Cardiac muscle cell (in vitro differentiated cells and primary cell): ENCODE data around the gene KCNMA1. TPM values are rescaled to one million over a fixed set of nuclear protein-coding genes. Genes with fewer than 3 reads are reported as not detected.

Experiments
- DNase-seq, 2 donors: peaks; one replicate each; pipeline versions ENCODE4 v3.0.0 to v3.0.0-alpha.2; 2010 to 2017; ENCODE audit warnings: low read depth in 1 of 2, low spot score in 1 of 2
- H3K27ac ChIP-seq: fragments of 200-600 bp; sonication (generic); 2 replicates; pipeline ENCODE4 v1.5.1; 2016
- H3K27me3 ChIP-seq: fragments of 200-600 bp; sonication (generic); 2 replicates; pipeline ENCODE4 v1.6.0; 2016; ENCODE audit warnings: control low read depth
- H3K36me3 ChIP-seq: fragments of 200-600 bp; sonication (generic); 2 replicates; pipeline ENCODE4 v1.5.1; 2016; ENCODE audit warnings: control low read depth
- H3K4me1 ChIP-seq: fragments of 200-600 bp; sonication (generic); 2 replicates; pipeline ENCODE4 v1.8.1; 2017; ENCODE audit warnings: low read depth, mild to moderate bottlenecking, mixed run types
- H3K4me3 ChIP-seq: fragments of 200-600 bp; sonication (generic); 2 replicates; pipeline ENCODE4 v1.5.1; 2016; ENCODE audit warnings: mild to moderate bottlenecking
- H3K9me3 ChIP-seq: fragments of 200-600 bp; sonication (generic); 2 replicates; pipeline ENCODE4 v1.5.1; 2017; ENCODE audit warnings: low read depth, mild to moderate bottlenecking, control low read depth
- polyA plus RNA-seq: library from polyadenylated mRNA; unstranded; fragments of >200 nt; fragmentation: Nextera tagmentation; extraction: Ambion mirVana; gene quantifications from 2 replicates; pipeline ENCODE4 v1.2.1, GENCODE V29; 2016
- total RNA-seq: library from RNA; depleted of rRNA; stranded (reverse); fragments of >200 nt; gene quantifications from 2 replicates; pipeline ENCODE4 v1.2.3, GENCODE V29; 2016
- TF ChIP-seq, protein P1 (sequence below): IDR thresholded peaks from 2 replicates; pipeline ENCODE4 v1.5.1; 2012; ENCODE audit warnings: low read depth, mild to moderate bottlenecking, low read length

Gene KCNMA1
- total and polyA plus RNA-seq, 2 experiments from 2014 or later, result 1.8 to 1.9 TPM

DNA sequence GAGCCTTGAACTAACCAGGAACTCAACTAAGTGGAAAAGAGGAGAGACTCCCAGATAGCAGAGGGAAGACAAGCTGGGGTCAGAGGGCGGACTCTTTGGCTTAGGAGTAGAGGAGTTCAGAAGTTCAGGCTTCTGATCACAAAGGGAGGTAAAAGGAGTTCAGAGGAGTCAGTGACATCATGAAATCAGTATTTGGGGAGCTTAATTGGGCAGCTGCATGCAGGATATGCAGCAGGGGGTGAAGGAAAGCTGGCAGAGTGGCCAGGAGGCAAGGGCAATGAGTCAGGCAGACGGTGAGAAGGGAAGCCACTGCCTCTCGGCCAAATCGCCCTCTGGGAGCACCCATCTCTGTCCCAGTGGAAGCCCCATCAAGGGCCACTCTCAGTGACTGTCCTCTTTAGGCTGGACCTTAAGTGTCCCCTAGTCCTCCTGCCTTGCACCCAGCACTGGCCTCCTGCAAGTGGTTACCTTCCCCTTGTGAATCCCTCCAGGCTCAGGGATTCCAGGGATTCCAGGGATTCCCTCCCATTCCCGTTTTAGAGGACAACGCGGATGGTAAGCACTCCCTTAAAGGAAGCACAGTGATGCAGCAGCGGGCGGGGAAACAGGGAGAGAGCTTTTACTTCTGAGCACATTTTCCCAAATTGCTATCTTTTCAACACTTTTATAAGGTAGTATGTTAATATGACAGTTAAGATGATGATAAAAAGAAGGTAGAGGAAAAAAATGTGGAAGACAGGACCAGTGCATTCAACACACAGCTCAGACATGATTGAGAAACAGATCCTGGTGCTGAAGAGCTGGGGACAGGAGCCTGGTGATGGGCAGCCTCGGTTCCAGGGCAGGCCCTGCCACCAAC is 72.6 kb downstream of the KCNMA1 start:
- no peaks in the 10 kb centered on the region for H3K27me3 ChIP-seq
- H3K27ac ChIP-seq, result no peak overlapping the region
- TF ChIP-seq, protein P1, sequence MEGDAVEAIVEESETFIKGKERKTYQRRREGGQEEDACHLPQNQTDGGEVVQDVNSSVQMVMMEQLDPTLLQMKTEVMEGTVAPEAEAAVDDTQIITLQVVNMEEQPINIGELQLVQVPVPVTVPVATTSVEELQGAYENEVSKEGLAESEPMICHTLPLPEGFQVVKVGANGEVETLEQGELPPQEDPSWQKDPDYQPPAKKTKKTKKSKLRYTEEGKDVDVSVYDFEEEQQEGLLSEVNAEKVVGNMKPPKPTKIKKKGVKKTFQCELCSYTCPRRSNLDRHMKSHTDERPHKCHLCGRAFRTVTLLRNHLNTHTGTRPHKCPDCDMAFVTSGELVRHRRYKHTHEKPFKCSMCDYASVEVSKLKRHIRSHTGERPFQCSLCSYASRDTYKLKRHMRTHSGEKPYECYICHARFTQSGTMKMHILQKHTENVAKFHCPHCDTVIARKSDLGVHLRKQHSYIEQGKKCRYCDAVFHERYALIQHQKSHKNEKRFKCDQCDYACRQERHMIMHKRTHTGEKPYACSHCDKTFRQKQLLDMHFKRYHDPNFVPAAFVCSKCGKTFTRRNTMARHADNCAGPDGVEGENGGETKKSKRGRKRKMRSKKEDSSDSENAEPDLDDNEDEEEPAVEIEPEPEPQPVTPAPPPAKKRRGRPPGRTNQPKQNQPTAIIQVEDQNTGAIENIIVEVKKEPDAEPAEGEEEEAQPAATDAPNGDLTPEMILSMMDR, result no peak
- DNase-seq, result peak; percentile 8 to 32
- H3K4me1 ChIP-seq, result peaks cover 3% of the 10 kb centered on the region
- no peaks in the 10 kb centered on the region for H3K36me3 ChIP-seq
- no peak overlapping the region for H3K4me3 ChIP-seq
- no peaks in the 10 kb centered on the region for H3K9me3 ChIP-seq

DNA sequence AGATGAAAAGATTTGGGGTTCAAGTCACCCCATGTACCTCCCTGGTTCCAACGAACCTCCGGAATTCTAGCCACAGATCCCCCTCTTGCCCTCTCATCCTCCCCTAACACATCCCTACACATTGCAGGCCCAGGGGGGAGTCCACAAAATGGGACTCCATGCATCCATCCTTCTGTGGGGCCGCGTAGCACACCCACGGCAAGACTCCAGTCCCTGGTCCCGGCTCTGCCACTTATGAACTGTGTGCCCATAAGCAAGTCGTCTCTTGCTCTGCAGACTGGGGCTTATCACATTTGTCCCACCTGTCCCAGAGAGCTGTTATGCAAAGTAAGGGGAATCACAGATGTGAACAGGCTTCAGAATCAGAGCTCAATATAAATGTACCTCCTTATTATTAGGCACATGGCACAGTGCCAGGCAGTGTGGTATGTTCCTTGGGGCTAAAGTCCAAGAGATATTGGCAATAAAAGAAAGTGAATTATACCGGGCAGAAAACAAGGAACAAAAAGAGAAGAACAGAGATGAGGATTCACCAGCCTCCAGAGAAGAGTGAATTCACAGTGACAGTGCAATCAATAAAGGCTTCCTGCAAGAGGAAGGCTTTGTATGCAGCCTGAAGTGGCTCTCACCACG is 73.9 kb downstream of the KCNMA1 start:
- Histone ChIP-seq H3K36me3 (no peaks in the 10 kb centered on the region), H3K27me3 (no peaks in the 10 kb centered on the region), H3K4me1 (peaks cover 3% of the 10 kb centered on the region), H3K27ac (no peak overlapping the region), H3K9me3 (no peaks in the 10 kb centered on the region), H3K4me3 (no peak overlapping the region)
- TF ChIP-seq, protein P1, result no peak
- DNase-seq, result no peak

GRCh38 chr10:77562742-77563141 is 74.9 kb downstream of the KCNMA1 start:
- Histone ChIP-seq H3K27me3 (no peaks in the 10 kb centered on the region), H3K4me1 (peaks cover 3% of the 10 kb centered on the region), H3K4me3 (no peak overlapping the region), H3K9me3 (no peaks in the 10 kb centered on the region), H3K36me3 (no peaks in the 10 kb centered on the region), H3K27ac (no peak overlapping the region)
- TF ChIP-seq, protein P1, result no peak
- DNase-seq, result no peak

DNA sequence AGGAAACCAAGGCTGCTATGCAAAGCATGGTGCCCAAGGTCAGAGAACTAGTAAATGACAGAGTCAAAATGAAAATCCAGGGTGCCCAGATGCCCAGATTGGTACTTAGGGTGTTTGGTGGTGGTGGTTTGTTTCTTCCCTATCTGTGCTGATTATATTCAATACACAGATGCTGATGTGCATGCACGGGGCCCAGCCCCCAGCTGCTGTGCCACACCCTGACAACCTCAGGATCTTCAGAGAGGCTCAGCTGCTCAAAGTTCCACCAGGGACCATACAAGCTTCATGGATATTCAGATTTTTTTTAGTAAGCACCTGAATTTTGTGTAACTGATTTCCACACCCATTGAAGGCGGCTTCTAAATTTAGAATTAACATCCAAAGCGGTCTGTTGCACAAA is 75.6 kb downstream of the KCNMA1 start:
- peaks cover 3% of the 10 kb centered on the region for H3K4me1 ChIP-seq
- TF ChIP-seq, protein P1, result no peak
- no peaks in the 10 kb centered on the region for H3K36me3 ChIP-seq
- H3K27me3 ChIP-seq, result no peaks in the 10 kb centered on the region
- H3K4me3 ChIP-seq, result no peak overlapping the region
- no peaks in the 10 kb centered on the region for H3K9me3 ChIP-seq
- no peak for DNase-seq
- H3K27ac ChIP-seq, result no peak overlapping the region

- Histone ChIP-seq H3K27me3 (no peaks in the 10 kb centered on the region), H3K9me3 (no peaks in the 10 kb centered on the region), H3K4me3 (no peak overlapping the region), H3K36me3 (no peaks in the 10 kb centered on the region), H3K4me1 (peaks cover 3% of the 10 kb centered on the region), H3K27ac (no peak overlapping the region)
- TF ChIP-seq, protein P1, result no peak
- peak in 1 of 2 donors; percentile 63 for DNase-seq
Observed at GRCh38 chr10:77560471-77560870, 77.1 kb downstream of the KCNMA1 start.
